ENCODE measurements around the gene THAP12.
A peak's percentile ranks its signal among the peaks of the same experiment; 100 is the strongest.
"Not testable (repeated sequence)": the region's sequence is repeated elsewhere in the genome, so short reads cannot be mapped to it uniquely, and the experiment has no call there.

THAP12 gene, protein sequence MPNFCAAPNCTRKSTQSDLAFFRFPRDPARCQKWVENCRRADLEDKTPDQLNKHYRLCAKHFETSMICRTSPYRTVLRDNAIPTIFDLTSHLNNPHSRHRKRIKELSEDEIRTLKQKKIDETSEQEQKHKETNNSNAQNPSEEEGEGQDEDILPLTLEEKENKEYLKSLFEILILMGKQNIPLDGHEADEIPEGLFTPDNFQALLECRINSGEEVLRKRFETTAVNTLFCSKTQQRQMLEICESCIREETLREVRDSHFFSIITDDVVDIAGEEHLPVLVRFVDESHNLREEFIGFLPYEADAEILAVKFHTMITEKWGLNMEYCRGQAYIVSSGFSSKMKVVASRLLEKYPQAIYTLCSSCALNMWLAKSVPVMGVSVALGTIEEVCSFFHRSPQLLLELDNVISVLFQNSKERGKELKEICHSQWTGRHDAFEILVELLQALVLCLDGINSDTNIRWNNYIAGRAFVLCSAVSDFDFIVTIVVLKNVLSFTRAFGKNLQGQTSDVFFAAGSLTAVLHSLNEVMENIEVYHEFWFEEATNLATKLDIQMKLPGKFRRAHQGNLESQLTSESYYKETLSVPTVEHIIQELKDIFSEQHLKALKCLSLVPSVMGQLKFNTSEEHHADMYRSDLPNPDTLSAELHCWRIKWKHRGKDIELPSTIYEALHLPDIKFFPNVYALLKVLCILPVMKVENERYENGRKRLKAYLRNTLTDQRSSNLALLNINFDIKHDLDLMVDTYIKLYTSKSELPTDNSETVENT

GRCh38 chr11:76380977-76381719 is at the start of gene THAP12, which contains the start of gene GVQW3:
Gene THAP12 (minus strand): TSS chr11:76381132. CDS start chr11:76380836, 296 bp downstream.
Gene GVQW3 (plus strand): TSS chr11:76381323. CDS start chr11:76381829, 506 bp downstream.
- peak; percentile 94 to 98 (median 96) for DNase-seq

DNA sequence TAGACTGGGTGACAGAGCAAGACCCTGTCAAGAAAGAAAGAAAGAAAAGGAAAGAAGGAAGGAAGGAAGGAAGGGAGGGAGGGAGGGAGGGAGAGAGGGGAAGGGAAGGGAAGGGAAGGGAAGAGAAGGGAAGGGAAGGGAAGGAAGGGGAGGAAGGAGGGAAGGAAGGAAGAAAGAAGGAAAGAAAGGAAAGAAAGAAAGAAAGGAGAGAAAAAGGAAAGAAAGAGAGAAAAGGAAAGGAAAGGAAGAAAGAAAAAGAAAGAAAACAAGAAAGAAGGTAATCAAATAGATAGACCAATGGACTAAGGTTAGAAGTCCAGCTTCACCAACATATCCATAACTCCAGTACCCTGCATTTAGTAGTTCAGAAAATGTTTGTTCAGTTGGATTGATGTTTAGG is 45.7 kb upstream of the THAP12 start:
- DNase-seq, result no peak

DNA sequence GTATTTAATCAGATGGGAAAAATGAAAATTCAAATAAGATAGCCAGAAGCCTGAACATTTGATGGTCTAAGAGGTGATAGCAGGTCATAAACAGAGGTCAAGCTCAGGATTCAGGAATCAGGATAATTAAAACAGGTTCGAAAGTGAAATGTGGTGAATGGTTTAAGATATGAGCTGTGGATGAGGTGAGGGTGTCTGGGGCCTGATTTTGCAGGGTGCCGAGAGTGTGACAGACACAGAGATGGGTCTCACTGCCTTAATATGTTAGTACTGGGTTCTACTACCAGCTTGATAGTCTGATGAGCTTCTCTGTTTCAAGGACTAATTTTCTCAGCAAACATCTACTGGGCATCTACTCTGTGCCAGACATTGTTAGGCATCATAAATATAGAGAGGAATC is 44.0 kb upstream of the THAP12 start:
- no peak for DNase-seq

- DNase-seq, result no peak
Measured at GRCh38 chr11:76424379-76424778, 43.4 kb upstream of the THAP12 start.

GRCh38 chr11:76419896-76420295 is 39.0 kb upstream of the THAP12 start:
- no peak for DNase-seq

DNA sequence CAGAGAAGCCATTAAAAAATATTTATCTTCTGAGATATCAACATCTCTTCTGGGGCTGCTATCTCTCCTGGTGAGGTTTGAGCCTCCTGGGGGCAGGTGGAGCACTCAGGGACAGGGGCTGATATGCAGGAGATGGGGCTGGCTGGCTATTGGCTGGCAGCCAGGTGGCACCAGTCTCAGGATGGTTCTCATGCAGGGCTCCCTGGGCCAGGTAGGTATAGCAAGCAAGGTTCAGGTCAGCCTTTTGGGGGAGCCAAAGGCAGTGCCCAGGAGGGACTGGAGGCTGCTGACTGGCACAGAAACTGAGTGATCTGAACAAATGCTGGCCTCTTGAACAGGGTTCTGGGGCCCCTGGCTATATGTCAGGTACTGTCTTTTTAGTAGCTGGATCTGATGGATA is 34.1 kb upstream of the THAP12 start:
- DNase-seq, result no peak

DNA sequence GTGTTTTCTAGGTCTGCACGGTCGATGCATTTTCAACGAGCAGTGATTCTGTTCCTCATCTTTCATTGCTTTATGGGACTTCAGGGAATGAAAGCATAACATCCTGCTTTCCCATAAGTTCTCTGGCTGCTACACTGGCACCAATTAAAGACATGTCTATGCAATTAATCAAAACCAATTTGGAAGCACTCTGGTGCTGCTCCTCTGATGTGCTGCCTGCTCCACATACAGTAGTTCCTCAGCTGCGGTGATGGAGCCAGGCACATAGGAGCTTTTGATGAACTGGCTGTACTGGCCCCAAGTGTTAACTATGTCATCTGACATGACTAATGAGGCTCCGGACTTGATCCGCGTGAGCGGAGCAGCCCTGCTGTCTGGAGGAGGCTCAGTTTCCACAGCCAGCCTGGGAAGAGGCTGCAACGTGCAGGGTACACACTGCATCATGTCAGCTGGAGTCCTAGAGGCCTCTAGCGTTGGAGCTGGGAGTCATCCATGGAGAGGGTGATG is 30.0 kb upstream of the THAP12 start:
- no peak for DNase-seq

GRCh38 chr11:76408171-76408965 is 27.4 kb upstream of the THAP12 start:
- DNase-seq, result no peak

GRCh38 chr11:76406359-76406758 is 25.4 kb upstream of the THAP12 start:
- no peak for DNase-seq

DNA sequence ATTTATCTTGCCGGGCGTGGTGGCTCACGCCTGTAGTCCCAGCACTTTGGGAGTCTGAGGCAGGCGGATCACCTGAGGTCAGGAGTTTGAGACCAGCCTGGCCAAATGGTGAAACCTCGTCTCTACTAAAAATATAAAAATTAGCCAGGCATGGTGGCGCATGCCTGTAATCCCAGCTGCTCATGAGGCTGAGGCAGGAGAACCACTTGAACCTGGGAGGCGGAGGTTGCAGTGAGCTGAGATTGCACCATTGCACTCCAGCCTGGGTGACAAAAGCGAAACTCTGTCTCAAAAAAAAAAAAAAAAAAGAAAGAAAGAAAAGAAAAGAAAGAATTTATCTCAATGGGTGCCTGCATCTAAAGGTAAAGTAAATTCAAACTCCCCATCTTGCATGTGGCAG is 20.6 kb upstream of the THAP12 start:
- not testable (repeated sequence) for DNase-seq

GRCh38 chr11:76400967-76401366 is 20.0 kb upstream of the THAP12 start:
- DNase-seq, result no peak

- DNase-seq, result no peak
Measured at GRCh38 chr11:76397383-76397782, 16.5 kb upstream of the THAP12 start.

DNA sequence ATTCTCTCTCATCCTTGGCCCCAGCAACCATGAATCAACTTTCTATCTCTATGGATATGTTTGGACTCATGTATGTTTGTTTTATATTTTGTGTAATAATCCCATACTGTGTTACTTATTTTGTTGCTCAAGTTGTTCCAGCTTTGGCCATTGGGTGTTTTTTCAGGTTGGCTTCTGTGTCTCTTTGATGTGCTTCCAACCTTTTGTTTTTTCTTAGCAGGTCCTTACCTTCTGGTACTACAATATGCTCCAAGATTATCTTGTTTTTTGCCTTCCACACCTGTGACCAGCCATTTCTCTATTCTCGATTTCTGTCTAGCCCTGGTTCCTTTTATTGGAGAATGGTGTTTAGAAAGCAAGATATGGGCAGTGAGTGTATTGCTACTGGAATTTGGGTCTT is 14.4 kb upstream of the THAP12 start:
- no peak for DNase-seq

GRCh38 chr11:76394411-76394810 is 13.5 kb upstream of the THAP12 start:
- DNase-seq, result no peak

DNA sequence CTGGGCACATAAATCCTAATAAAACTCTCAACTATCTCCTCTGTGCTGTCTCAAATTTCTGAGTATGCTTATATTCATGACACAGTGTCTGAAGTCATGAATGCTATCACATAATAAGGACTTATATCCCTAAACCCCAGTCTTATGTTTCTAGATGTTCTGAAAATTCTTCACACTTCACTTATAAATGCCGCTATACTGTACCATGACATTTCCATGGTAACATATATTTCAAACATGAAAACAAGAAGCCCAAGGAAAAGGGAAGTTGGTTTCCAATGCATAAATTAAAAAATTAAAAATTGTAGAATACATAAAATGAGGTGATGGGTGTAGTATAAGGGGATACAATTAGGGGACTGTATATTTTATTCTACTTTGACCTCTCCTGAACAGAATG is 11.9 kb upstream of the THAP12 start:
- DNase-seq, result no peak

DNA sequence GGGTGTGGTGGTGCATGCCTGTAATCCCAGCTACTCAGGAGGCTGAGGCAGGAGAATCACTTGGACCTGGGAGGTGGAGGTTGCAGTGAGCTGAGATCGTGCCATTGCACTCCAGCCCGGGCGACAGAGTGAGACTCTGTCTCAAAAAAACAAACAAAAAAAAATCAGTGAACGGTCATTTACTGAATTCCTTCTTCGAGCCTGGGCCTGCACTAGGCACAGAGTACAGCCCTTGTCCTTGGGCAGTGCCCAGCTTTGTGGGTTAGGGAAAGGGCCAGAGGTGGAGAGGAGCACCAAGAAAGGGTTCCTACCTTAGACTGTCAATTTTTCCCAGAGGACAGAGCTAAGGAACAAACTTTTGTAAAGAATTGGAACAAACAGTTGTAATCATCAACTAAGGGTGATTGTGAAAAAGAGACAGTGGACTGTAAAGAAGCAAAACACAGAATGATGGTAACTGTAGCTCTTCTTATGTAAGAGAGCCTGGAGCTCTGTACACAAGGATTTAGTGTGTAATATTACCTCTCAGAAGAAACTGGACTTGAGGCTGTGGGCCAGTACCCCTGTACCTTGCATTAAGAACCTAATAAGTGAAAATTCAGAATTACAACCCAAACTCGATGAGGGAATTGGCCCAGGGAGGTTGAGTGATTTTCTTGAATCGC is 11.0 kb upstream of the THAP12 start:
- no peak for DNase-seq

DNA sequence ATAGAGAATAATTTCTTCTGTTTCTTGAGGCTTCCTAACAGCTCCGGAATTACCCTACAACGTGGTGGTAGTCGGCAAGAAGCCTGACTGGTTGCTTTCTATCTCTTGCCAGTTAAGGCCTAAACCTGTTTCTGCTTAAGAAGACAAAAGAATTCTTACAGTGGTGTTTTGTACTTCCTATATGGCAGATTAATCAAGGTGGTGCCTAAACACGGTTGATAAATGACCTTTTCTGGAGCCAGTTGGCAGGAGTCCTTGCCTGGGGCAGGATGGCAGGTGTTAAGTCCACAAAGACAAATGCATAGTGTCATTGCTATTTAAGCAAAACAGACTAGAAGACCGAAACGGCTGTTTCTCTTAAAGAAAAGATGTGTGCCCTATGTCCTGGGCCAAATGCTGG is 10.1 kb upstream of the THAP12 start:
- no peak for DNase-seq

- DNase-seq, result no peak
Measured at GRCh38 chr11:76388408-76388807, 7.5 kb upstream of the THAP12 start.

GRCh38 chr11:76385903-76386302 is 5.0 kb upstream of the THAP12 start:
- DNase-seq, result no peak

- DNase-seq, result no peak
Measured at GRCh38 chr11:76382209-76382608, 1.3 kb upstream of the THAP12 start.

- DNase-seq, result peak in 3 of 6 experiments; percentile 32 to 53 (median 46)
Measured at GRCh38 chr11:76380159-76380976, 564 bp downstream of the THAP12 start.
